H1 (cell line): ENCODE measurements around the gene NOC4L. TPM values are rescaled to one million over a fixed set of nuclear protein-coding genes. Genes with fewer than 3 reads are reported as not detected.

Experiments
- CTCF ChIA-PET: fragments of 300-600 bp; sonication (Branson Sonifier 250); formaldehyde crosslinking; loops from one replicate; lab custom pipeline; 2021; ENCODE audit not compliant: partially characterized antibody; lab: Charles Lee
- POLR2A ChIA-PET: fragments of 300-600 bp; sonication (Branson Sonifier 250); formaldehyde crosslinking; loops from one replicate; lab custom pipeline; 2021; ENCODE audit warnings: inconsistent platforms; ENCODE audit not compliant: partially characterized antibody; lab: Charles Lee
- DNase-seq, 2 experiments: peaks; one replicate each; pipeline versions ENCODE4 v3.0.0 to v3.0.0-alpha.2; 2010 to 2022; ENCODE audit warnings: low spot score in 2 of 2, low read depth in 1 of 2, mixed read lengths in 1 of 2
- FAIRE-seq: peaks from 2 replicates; lab custom pipeline; 2011; peaks lifted over from hg19 to GRCh38; lab: Jason Lieb, UNC
- H2AFZ ChIP-seq: 2 replicates; pipeline ENCODE4 v1.8.1; 2012; ENCODE audit warnings: low read length, inconsistent platforms
- H2AK5ac ChIP-seq: 2 replicates; pipeline ENCODE4 v1.6.1; 2013; ENCODE audit warnings: low read depth, low read length
- H2BK120ac ChIP-seq: replicated peaks from 2 replicates; pipeline ENCODE3; 2013; ENCODE audit warnings: low read depth, low read length, inconsistent platforms
- H2BK12ac ChIP-seq: 2 replicates; pipeline ENCODE4 v1.6.1; 2013; ENCODE audit warnings: low read depth, low read length
- H2BK15ac ChIP-seq: 2 replicates; pipeline ENCODE4 v1.6.1; 2013; ENCODE audit warnings: low read length
- H2BK20ac ChIP-seq: 2 replicates; pipeline ENCODE4 v1.6.1; 2013; ENCODE audit warnings: low read length
- H2BK5ac ChIP-seq: 2 replicates; pipeline ENCODE4 v1.6.1; 2013; ENCODE audit warnings: low read depth, low read length
- H3K14ac ChIP-seq: 2 replicates; pipeline ENCODE4 v1.6.1; 2013; ENCODE audit warnings: inconsistent platforms; ENCODE audit not compliant: insufficient read length
- H3K18ac ChIP-seq: 2 replicates; pipeline ENCODE4 v1.6.1; 2013; ENCODE audit warnings: low read length; ENCODE audit errors: extremely low read depth
- H3K23ac ChIP-seq: 2 replicates; pipeline ENCODE4 v1.6.1; 2013; ENCODE audit warnings: inconsistent platforms; ENCODE audit not compliant: insufficient read length
- H3K23me2 ChIP-seq: 2 replicates; pipeline ENCODE4 v1.6.1; 2013; ENCODE audit warnings: low read depth, low read length
- H3K27ac ChIP-seq: 2 replicates; pipeline ENCODE4 v1.6.1; 2011; ENCODE audit warnings: low read depth, low read length, inconsistent platforms
- H3K27me3 ChIP-seq, 4 experiments: replicated peaks in 1 of 4; 1 replicate in 1 of 4; 2 replicates in 3 of 4; pipeline versions ENCODE4 v1.6.1 to v1.8.1; 2011 to 2013; ENCODE audit warnings: low read length in 3 of 4, mild to moderate bottlenecking in 3 of 4, inconsistent platforms in 2 of 4, mixed read lengths in 2 of 4, moderate library complexity in 1 of 4; ENCODE audit not compliant: control insufficient read depth in 3 of 4, insufficient read depth in 3 of 4; ENCODE audit errors: extremely low read depth in 1 of 4
- H3K36me3 ChIP-seq, 4 experiments: 2 replicates each; pipeline versions ENCODE4 v1.6.1 to v1.8.1; 2011 to 2013; ENCODE audit warnings: mild to moderate bottlenecking in 4 of 4, low read length in 3 of 4, moderate library complexity in 2 of 4, control low read depth in 1 of 4, inconsistent platforms in 1 of 4; ENCODE audit not compliant: insufficient read depth in 4 of 4, control insufficient read depth in 2 of 4
- H3K4ac ChIP-seq: replicated peaks from 2 replicates; pipeline ENCODE3; 2013; ENCODE audit warnings: low read length, low read depth, mixed read lengths, inconsistent platforms; ENCODE audit not compliant: insufficient read length
- H3K4me1 ChIP-seq, 4 experiments: replicated peaks in 1 of 4; 1 replicate in 1 of 4; 2 replicates in 3 of 4; pipeline versions ENCODE4 v1.6.1 to v1.8.1; 2011 to 2013; ENCODE audit warnings: low read length in 3 of 4, inconsistent platforms in 2 of 4, mixed read lengths in 1 of 4; ENCODE audit not compliant: insufficient read depth in 4 of 4, control insufficient read depth in 3 of 4
- H3K4me2 ChIP-seq, 2 experiments: 2 replicates each; pipeline versions ENCODE4 v1.6.1 to v1.8.1; 2011 to 2013; ENCODE audit warnings: low read depth in 2 of 2, low read length in 2 of 2, control low read depth in 1 of 2, inconsistent platforms in 1 of 2, mild to moderate bottlenecking in 1 of 2; ENCODE audit not compliant: insufficient read depth in 1 of 2
- H3K4me3 ChIP-seq, 4 experiments: fragments of 200-600, 300-600 bp in 1 of 4; sonication (generic), shearing (Covaris generic), sonication (Bioruptor Twin) in 1 of 4; 2 replicates each; pipeline versions ENCODE4 v1.5.1 to v1.8.1; 2011 to 2016; ENCODE audit warnings: low read length in 4 of 4, low read depth in 3 of 4, control low read depth in 2 of 4, inconsistent platforms in 2 of 4, mild to moderate bottlenecking in 2 of 4, mixed read lengths in 1 of 4, moderate library complexity in 1 of 4; ENCODE audit not compliant: insufficient read depth in 2 of 4; ENCODE audit errors: extremely low read depth in 1 of 4
- H3K56ac ChIP-seq: replicated peaks from 2 replicates; pipeline ENCODE3; 2013; ENCODE audit warnings: low read depth, mild to moderate bottlenecking, mixed read lengths, low read length, inconsistent platforms; ENCODE audit not compliant: insufficient read length
- H3K79me1 ChIP-seq: 2 replicates; pipeline ENCODE4 v1.6.1; 2013; ENCODE audit warnings: low read depth, low read length, control low read depth
- H3K79me2 ChIP-seq, 2 experiments: 2 replicates each; pipeline versions ENCODE4 v1.6.1 to v1.8.1; 2012 to 2013; ENCODE audit warnings: low read length in 2 of 2, mild to moderate bottlenecking in 2 of 2, inconsistent platforms in 1 of 2; ENCODE audit not compliant: insufficient read depth in 2 of 2, control insufficient read depth in 1 of 2
- H3K9ac ChIP-seq, 4 experiments: replicated peaks in 1 of 4; 1 replicate in 1 of 4; 2 replicates in 3 of 4; pipeline versions ENCODE4 v1.6.1 to v1.8.1; 2011 to 2013; ENCODE audit warnings: low read depth in 3 of 4, low read length in 3 of 4, control low read depth in 2 of 4, mild to moderate bottlenecking in 2 of 4, moderate library complexity in 2 of 4, inconsistent platforms in 1 of 4; ENCODE audit errors: extremely low read depth in 1 of 4
- H3K9me3 ChIP-seq, 2 experiments: 2 replicates each; pipeline versions ENCODE4 v1.6.1 to v1.8.1; 2012 to 2013; ENCODE audit warnings: mild to moderate bottlenecking in 2 of 2, moderate library complexity in 2 of 2, control low read depth in 1 of 2, inconsistent platforms in 1 of 2, low read depth in 1 of 2, low read length in 1 of 2, mixed read lengths in 1 of 2; ENCODE audit not compliant: insufficient read depth in 2 of 2
- H4K20me1 ChIP-seq, 2 experiments: replicated peaks in 1 of 2; 2 replicates each; pipeline versions ENCODE3 to v1.8.1; 2011 to 2013; ENCODE audit warnings: inconsistent platforms in 2 of 2, low read length in 2 of 2, mild to moderate bottlenecking in 1 of 2; ENCODE audit not compliant: insufficient read depth in 2 of 2, control insufficient read depth in 1 of 2
- H4K5ac ChIP-seq: 2 replicates; pipeline ENCODE4 v1.6.1; 2013; ENCODE audit warnings: low read length, low read depth, mixed read lengths, inconsistent platforms; ENCODE audit not compliant: insufficient read length
- H4K8ac ChIP-seq: 2 replicates; pipeline ENCODE4 v1.8.0; 2013; ENCODE audit warnings: mild to moderate bottlenecking, moderate library complexity, low read length, inconsistent platforms; ENCODE audit not compliant: insufficient read depth; ENCODE audit errors: extremely low read depth
- H4K91ac ChIP-seq: replicated peaks from 2 replicates; pipeline ENCODE3; 2013; ENCODE audit warnings: low read length, mixed read lengths, inconsistent platforms; ENCODE audit not compliant: insufficient read length
- BCL11A ChIP-seq, 2 experiments: IDR thresholded peaks; one replicate each; pipeline ENCODE4 v1.6.1; 2011; ENCODE audit warnings: low read depth in 2 of 2, low read length in 2 of 2, mild to moderate bottlenecking in 2 of 2
- CHD2 ChIP-seq: IDR thresholded peaks from 2 replicates; pipeline ENCODE4 v1.6.1; 2012; ENCODE audit warnings: low read length, improper control_type of control experiment
- HDAC6 ChIP-seq: IDR thresholded peaks from one replicate; pipeline ENCODE4 v1.7.1; 2012; ENCODE audit warnings: low read depth, mild to moderate bottlenecking, inconsistent platforms, low read length, moderate library complexity
- JUN ChIP-seq: IDR thresholded peaks from 2 replicates; pipeline ENCODE4 v1.6.1; 2011; ENCODE audit warnings: low read depth, mild to moderate bottlenecking, improper control_type of control experiment, low read length
- PHF8 ChIP-seq: fragments of 200-600 bp; sonication (generic); conservative IDR thresholded peaks from 2 replicates; pipeline ENCODE4 v1.7.1; 2012; ENCODE audit warnings: low read depth, mild to moderate bottlenecking, inconsistent platforms, low read length, moderate library complexity
- RBBP5 ChIP-seq: IDR thresholded peaks from 2 replicates; pipeline ENCODE4 v1.7.1; 2012; ENCODE audit warnings: low read depth, mild to moderate bottlenecking, inconsistent platforms, low read length, moderate library complexity, borderline replicate concordance
- SP1 ChIP-seq: IDR thresholded peaks from 2 replicates; pipeline ENCODE4 v1.6.1; 2011; ENCODE audit warnings: low read depth, low read length
- TAF1 ChIP-seq: IDR thresholded peaks from 2 replicates; pipeline ENCODE4 v1.6.1; 2011; ENCODE audit warnings: mild to moderate bottlenecking, low read depth, low read length
- WGBS, 2 experiments: shearing (Covaris generic) in 1 of 2; methylation state at CpG; one replicate each; pipeline versions ENCODE4 v1.1.6 to v1.1.7; 2013 to 2015; ENCODE audit warnings: low lambda C conversion rate in 2 of 2, mixed read lengths in 2 of 2, inconsistent platforms in 1 of 2, low coverage in 1 of 2, missing lambda C conversion rate in 1 of 2; ENCODE audit not compliant: insufficient replicate concordance in 2 of 2, insufficient coverage in 1 of 2, insufficient read length in 1 of 2; ENCODE audit errors: extremely low coverage in 1 of 2, missing lambda C conversion rate in 1 of 2; 5-methylcytosine and 5-hydroxymethylcytosine counted together
- polyA plus RNA-seq, 7 experiments: library from polyadenylated mRNA; depleted of rRNA in 3 of 7; stranded (reverse) in 5 of 7; unstranded in 2 of 7; fragments of >200 nt in 5 of 7; fragments of 200-250 nt in 2 of 7; gene quantifications; 1 replicate in 5 of 7; 2 replicates in 1 of 7; 4 replicates in 1 of 7; pipeline versions ENCODE4 v1.2.1 to v1.2.3, GENCODE V29; 2011 to 2013; ENCODE audit warnings: missing spikeins in 2 of 7, mixed read lengths in 2 of 7
- total RNA-seq: library from RNA; stranded (reverse); fragmentation: NEBNext Ultra II Directional; extraction: Animal tissue kit (Norgen Biotek cat#: 25700); gene quantifications from 2 replicates; pipeline ENCODE4 v1.2.1, GENCODE V29; 2021
- TF ChIP-seq, protein P1 (sequence below): IDR thresholded peaks from 2 replicates; pipeline ENCODE4 v1.6.1; 2011; ENCODE audit warnings: low read length, improper control_type of control experiment

Gene NOC4L
- total and polyA plus RNA-seq, 2 of the 8 experiments (the other 6 are each of a cell fraction or from before 2014, with no cell fraction given): 26.8 to 40.3 TPM

DNA sequence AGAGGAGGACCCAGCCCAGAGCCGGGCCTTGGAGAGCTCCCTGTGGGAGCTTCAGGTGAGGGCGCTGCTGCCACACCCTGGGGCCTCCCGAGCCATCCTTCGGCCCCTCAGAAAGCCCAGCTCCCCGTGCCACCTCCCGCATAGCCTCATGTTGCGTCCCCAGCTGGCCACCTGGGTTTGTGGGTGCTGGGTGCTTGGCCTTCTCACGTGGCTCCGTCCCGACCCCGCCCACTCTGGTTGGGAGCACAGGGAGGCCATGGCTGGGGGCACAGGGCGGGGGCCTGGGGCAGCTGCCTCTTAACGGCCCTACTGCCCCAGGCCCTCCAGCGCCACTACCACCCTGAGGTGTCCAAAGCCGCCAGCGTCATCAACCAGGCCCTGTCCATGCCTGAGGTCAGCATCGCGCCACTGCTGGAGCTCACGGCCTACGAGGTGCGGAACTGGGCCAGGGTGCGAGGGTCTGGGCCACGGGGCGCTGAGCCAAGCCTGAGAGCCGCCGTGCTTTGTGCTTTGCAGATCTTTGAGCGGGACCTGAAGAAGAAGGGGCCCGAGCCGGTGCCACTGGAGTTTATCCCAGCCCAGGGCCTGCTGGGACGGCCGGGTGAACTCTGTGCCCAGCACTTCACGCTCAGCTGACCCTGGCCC is 7.6 kb downstream of the NOC4L start:
- Histone ChIP-seq H3K4ac (no peak overlapping the region), H4K8ac (0 out of 2 replicates have a peak overlapping the region, but pooled peaks have one; percentile 25), H3K36me3 (peaks cover 1 to 38% (median 15%) of the 10 kb centered on the region in 4 experiments; a peak in 7 of 8 replicates), H3K4me2 (no peak overlapping the region), H2BK20ac (no peak overlapping the region), H3K27ac (no peak overlapping the region), H2BK5ac (no peak overlapping the region), H3K79me1 (peaks cover 9% of the 10 kb centered on the region; the same call in 1 of the 2 replicates), H2BK12ac (no peak overlapping the region), H2BK120ac (no peak overlapping the region), H3K79me2 (peaks cover 0 to 2% of the 10 kb centered on the region in 2 experiments; a peak in 2 of 4 replicates), H2AK5ac (no peak overlapping the region), H3K9me3 (peaks cover 3 to 10% of the 10 kb centered on the region in 2 experiments; a peak in 3 of 4 replicates), H3K18ac (no peak overlapping the region), H3K9ac (no peak overlapping the region), H3K4me1 (peaks cover 0 to 3% (median 1%) of the 10 kb centered on the region in 4 experiments; a peak in 4 of 7 replicates), H3K23ac (no peak overlapping the region), H2AFZ (no peak overlapping the region), H3K27me3 (no peaks in the 10 kb centered on the region; a peak in 1 of 7 replicates), H4K20me1 (peaks cover 0 to 19% of the 10 kb centered on the region in 2 experiments), H4K5ac (no peak overlapping the region), H4K91ac (no peak overlapping the region), H2BK15ac (no peak overlapping the region), H3K14ac (no peak overlapping the region), H3K23me2 (peaks cover 17% of the 10 kb centered on the region), H3K4me3 (no peak overlapping the region), H3K56ac (no peak overlapping the region)
- DNase-seq (no peak), FAIRE-seq (no peak)
- WGBS, 2 experiments: 92% methylated on average over 26 of the region's 32 CpGs; no CpG with 5 or more reads in 1 of the 2 experiments
- ChIA-PET POLR2A (interaction anchor here (0.9 to 1.8 kb wide), 4 partner anchors 15 to 416 kb away, joined by 3 to 4 read pairs (median 3); no protein-coding TSS in a partner anchor), CTCF (interaction anchor here (0.6 to 1.4 kb wide), 8 partner anchors 9 to 347 kb away, joined by 3 to 9 read pairs (median 3); no protein-coding TSS in a partner anchor)
- TF ChIP-seq PHF8: no peak
- TF ChIP-seq HDAC6: no peak
- TF ChIP-seq, protein P1, sequence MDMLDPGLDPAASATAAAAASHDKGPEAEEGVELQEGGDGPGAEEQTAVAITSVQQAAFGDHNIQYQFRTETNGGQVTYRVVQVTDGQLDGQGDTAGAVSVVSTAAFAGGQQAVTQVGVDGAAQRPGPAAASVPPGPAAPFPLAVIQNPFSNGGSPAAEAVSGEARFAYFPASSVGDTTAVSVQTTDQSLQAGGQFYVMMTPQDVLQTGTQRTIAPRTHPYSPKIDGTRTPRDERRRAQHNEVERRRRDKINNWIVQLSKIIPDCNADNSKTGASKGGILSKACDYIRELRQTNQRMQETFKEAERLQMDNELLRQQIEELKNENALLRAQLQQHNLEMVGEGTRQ: no peak
- TF ChIP-seq BCL11A (IDR thresholded peaks at IDR 0.05; ENCODE audit: low read depth in 2 of 2, low read length in 2 of 2): no peak
- TF ChIP-seq RBBP5: no peak
- no peak for TF ChIP-seq JUN
- TF ChIP-seq TAF1: no peak
- no peak for TF ChIP-seq CHD2
- no peak for TF ChIP-seq SP1
